GM21825 (cell line): ENCODE data around the gene APBA1.
"Not testable (repeated sequence)": the region's sequence is repeated elsewhere in the genome, so short reads cannot be mapped to it uniquely, and the experiment has no call there.

Experiments
- ATAC-seq: cut with Tn5 transposase; IDR thresholded peaks from one replicate; pipeline ENCODE4 v1.9.1; 2021; ENCODE audit warnings: mild to moderate bottlenecking, moderate library complexity; ENCODE audit not compliant: unreplicated experiment

The APBA1 gene

GRCh38 chr9:69609156-69609555 lies 63.0 kb downstream of the APBA1 start:
- ATAC-seq, result no peak

GRCh38 chr9:69606089-69606488 lies 66.1 kb downstream of the APBA1 start:
- ATAC-seq, result no peak

- ATAC-seq, result no peak
Observed at GRCh38 chr9:69605406-69605805, 66.8 kb downstream of the APBA1 start.

GRCh38 chr9:69604568-69605219 lies 67.5 kb downstream of the APBA1 start:
- no peak for ATAC-seq

- ATAC-seq, result no peak
Observed at GRCh38 chr9:69603656-69604055, 68.5 kb downstream of the APBA1 start.

GRCh38 chr9:69602773-69603172 lies 69.4 kb downstream of the APBA1 start:
- ATAC-seq, result no peak

- no peak for ATAC-seq
Observed at GRCh38 chr9:69601698-69602097, 70.5 kb downstream of the APBA1 start.

- ATAC-seq, result no peak
Observed at GRCh38 chr9:69600314-69601047, 71.7 kb downstream of the APBA1 start.

- no peak for ATAC-seq
Observed at GRCh38 chr9:69599232-69599971, 72.8 kb downstream of the APBA1 start.

GRCh38 chr9:69596906-69597305 lies 75.3 kb downstream of the APBA1 start:
- not testable (repeated sequence) for ATAC-seq

GRCh38 chr9:69594180-69594579 lies 78.0 kb downstream of the APBA1 start:
- ATAC-seq, result no peak

GRCh38 chr9:69593756-69594155 lies 78.4 kb downstream of the APBA1 start:
- ATAC-seq, result no peak

- ATAC-seq, result no peak
Observed at GRCh38 chr9:69593301-69593700, 78.9 kb downstream of the APBA1 start.

GRCh38 chr9:69590266-69590665 lies 81.9 kb downstream of the APBA1 start:
- ATAC-seq, result no peak

- ATAC-seq, result no peak
Observed at GRCh38 chr9:69589156-69589555, 83.0 kb downstream of the APBA1 start.

- ATAC-seq, result no peak
Observed at GRCh38 chr9:69585571-69585970, 86.6 kb downstream of the APBA1 start.

- no peak for ATAC-seq
Observed at GRCh38 chr9:69584759-69585158, 87.4 kb downstream of the APBA1 start.

GRCh38 chr9:69583645-69584234 lies 88.4 kb downstream of the APBA1 start:
- no peak for ATAC-seq

GRCh38 chr9:69582544-69583297 lies 89.5 kb downstream of the APBA1 start:
- no peak for ATAC-seq

GRCh38 chr9:69582018-69582417 lies 90.2 kb downstream of the APBA1 start:
- no peak for ATAC-seq
